Stimulated activated naive CD4-positive, alpha-beta T cell treated with Interleukin-2 at 50 U/mL for 16 hours (primary cell): ENCODE measurements around the gene CIRBP.
A peak's percentile ranks its signal among the peaks of the same experiment; 100 is the strongest.
"Not testable (repeated sequence)": the region's sequence is repeated elsewhere in the genome, so short reads cannot be mapped to it uniquely, and the experiment has no call there.

Experiments
- DNase-seq: peaks from one replicate; lab custom pipeline; 2025; lab: John Stamatoyannopoulos, UW

CIRBP gene

DNA sequence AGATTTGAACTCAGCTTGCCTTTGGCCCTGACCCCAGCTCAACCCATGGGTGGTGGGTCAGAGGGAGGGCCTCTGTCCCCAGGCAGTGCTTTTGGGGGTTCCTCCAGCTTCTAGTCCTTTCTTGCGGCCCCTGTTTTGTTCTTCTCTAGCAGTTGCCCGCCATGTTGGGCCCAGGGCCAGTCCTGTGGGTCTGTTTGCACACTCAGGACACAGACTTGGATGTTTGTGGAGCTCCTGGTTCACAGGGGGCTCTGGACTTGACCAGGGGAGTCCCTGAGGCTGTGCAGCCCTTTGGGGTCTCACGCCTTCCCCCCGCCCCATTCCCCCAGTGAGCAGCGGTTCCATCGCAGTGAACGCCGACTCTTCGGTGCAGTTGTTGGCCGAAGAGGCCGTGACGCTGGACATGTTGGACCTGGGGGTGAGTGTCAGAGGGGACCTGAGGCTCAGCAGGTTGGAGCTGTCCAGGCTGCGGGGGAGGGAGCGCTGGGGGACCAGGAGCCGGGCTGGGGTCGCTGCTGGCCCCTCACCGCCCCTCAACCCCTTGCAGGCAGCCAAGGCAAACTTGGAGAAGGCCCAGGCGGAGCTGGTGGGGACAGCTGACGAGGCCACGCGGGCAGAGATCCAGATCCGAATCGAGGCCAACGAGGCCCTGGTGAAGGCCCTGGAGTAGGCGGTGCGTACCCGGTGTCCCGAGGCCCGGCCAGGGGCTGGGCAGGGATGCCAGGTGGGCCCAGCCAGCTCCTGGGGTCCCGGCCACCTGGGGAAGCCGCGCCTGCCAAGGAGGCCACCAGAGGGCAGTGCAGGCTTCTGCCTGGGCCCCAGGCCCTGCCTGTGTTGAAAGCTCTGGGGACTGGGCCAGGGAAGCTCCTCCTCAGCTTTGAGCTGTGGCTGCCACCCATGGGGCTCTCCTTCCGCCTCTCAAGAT lies 25.1 kb upstream of the CIRBP start:
- DNase-seq: peak; percentile 79

GRCh38 chr19:1244693-1245451 lies 24.3 kb upstream of the CIRBP start:
- DNase-seq: peak; percentile 15

GRCh38 chr19:1245494-1246264 lies 23.5 kb upstream of the CIRBP start:
- no peak for DNase-seq

- not testable (repeated sequence) for DNase-seq
Observed at GRCh38 chr19:1246265-1247087, 22.7 kb upstream of the CIRBP start.

- no peak for DNase-seq
Observed at GRCh38 chr19:1247748-1248138, 21.4 kb upstream of the CIRBP start.

- DNase-seq: peak; percentile 63
Observed at GRCh38 chr19:1248139-1248785, 20.9 kb upstream of the CIRBP start, which contains the start of gene MIDN. Gene MIDN (plus strand): TSS chr19:1248583. CDS start chr19:1250297, 1,714 bp downstream.

DNA sequence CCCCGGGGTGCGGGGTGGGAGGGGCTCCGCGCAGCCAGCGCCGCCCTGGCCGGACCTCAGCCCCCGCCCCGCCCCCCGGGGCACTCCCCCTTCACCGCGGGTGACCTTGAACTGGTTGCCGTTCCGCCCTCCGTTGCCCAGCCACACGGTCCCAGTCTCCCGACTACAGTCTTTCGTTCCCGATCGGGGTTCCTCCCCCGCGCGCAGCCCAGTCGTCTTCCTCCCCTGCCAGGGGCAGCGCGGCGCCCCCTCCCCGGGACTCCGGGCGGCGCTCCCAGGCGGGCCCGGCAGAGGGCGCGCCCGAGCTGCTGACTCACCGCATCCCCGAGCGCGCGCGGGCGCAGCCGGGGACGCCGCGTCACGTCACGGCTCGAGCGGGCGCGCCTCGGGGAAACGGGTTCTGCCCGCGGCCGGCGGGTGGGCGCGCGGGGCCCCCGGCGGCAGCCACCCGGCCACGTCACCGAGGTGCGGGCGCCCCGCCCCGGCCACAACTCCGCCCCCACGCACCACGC lies 20.3 kb upstream of the CIRBP start:
- DNase-seq: peak; percentile 78

- peak; percentile 94 for DNase-seq
Observed at GRCh38 chr19:1249298-1249989, 19.7 kb upstream of the CIRBP start.

DNA sequence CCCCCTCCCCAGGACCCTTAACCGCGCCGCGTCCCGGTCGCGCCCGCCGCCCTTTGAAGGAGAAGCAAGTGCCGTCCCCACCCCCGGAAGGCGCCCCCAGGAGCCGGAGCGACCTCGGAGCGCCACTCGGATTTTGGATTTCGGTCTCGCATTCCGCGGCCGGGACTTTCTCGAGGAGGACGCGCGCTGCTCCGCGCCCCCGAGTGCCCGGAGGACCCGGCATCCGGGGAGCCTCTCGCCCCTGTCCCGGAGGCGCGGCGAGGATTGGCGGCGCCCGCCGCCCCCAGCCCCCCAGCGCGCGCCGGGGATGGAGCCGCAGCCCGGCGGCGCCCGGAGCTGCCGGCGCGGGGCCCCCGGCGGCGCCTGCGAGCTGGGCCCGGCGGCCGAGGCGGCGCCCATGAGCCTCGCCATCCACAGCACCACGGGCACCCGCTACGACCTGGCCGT lies 19.1 kb upstream of the CIRBP start:
- no peak for DNase-seq

DNA sequence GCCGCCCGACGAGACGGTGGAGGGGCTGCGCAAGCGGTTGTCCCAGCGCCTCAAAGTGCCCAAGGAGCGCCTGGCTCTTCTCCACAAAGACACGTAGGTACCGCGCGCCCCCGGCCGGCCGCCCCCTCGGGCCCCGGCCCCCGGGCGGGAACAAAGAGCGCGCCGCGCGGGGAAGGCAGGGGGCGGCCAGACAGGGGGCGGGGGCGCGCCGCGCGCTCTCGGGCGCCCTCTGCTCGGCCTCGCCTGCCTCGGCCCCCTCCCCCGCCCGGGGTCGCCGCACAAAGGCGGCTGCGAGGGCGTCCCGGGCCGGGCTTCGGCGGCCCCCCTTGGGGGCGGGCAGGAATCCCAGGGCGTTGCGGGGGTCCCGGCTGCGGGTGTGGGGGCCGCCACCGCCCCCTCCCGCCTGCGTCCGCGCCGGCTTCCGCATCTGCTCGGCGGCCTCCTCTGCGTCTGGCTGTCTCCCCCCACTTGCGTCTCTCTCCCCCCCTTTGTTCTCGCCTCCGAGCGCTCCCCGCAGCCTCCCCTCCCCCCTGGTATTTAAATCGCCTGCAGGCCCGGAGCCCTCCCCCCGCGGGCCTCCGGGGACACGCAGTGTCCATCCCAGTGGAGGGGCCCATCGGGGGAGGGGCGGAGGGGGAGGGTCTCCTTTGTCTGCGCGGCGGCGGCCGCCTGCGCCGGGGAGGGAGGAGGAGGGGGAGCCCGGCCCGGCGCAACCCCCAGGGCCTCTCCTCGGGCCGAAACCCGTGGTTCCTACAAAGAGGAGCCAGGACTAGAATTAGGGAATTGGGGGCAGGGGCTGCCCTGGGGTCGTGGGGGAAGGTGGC lies 18.5 kb upstream of the CIRBP start:
- peak; percentile 35 for DNase-seq

- DNase-seq: peak; percentile 62
Observed at GRCh38 chr19:1251330-1252220, 17.6 kb upstream of the CIRBP start.

DNA sequence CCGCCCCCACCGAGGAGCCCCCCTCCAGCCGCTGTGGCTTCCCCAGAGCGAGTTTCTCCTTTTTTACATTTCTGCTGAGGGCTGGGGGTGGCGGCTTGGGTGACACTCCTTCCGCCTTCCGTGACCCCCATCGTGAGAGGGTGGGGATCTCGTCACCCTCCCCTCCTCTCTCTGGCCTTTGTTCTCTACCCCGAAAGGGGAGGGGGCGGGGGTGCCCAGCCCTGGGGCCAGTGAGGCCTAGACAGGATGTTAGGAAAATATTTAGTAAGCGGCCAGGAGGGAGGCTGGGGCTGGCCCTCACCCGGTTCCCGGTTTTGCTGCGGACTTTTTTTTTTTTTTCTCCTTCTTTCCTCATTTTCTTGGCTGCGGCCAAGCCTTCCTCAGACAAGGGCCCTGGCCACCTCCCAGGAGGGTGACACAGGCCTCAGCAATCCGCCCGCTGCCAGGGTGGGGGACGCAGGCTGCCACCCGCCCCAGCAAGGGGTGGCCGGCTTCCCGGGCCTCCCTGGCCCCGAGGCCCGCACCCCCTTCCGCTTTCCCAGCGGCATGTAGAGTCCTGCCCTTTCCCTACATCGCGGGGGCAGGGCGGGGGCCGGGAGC lies 16.8 kb upstream of the CIRBP start:
- peak; percentile 49 for DNase-seq

DNA sequence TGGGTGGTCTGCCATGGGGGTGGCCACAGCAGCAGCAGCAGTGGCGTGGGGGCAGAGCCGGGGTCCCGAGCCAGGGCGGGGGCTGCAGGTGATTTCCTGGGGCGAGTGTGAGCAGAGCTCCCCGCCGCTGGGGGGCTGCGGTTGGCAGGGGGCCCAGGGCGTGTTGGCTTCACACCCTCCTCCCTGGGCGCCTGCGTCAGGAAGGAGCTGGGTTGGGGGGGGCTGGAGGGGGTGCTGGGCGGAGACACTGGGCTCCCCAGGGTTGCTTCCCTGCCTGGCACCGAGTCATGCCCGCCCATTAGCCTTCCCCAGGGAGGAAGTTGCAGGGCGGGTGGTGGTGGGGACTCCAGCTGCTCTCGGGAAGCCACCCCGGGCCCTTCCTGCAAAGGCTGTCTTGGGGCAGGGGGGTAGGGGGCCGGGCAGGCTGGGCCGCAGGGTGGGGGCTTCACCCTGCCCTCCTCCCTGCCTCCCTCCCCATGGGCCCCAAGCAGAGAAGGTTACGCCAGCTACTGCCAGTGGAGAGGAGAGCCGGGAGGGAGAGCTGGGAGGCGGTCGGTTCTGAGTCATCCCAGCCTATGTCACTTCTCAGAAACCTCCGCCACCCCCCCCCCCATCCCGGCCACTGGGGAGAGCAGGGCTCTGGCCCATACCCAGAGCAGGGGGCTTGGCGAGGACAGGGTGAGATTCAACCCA lies 16.2 kb upstream of the CIRBP start:
- DNase-seq: peak; percentile 77

GRCh38 chr19:1253514-1254080 lies 15.5 kb upstream of the CIRBP start:
- DNase-seq: no peak

DNA sequence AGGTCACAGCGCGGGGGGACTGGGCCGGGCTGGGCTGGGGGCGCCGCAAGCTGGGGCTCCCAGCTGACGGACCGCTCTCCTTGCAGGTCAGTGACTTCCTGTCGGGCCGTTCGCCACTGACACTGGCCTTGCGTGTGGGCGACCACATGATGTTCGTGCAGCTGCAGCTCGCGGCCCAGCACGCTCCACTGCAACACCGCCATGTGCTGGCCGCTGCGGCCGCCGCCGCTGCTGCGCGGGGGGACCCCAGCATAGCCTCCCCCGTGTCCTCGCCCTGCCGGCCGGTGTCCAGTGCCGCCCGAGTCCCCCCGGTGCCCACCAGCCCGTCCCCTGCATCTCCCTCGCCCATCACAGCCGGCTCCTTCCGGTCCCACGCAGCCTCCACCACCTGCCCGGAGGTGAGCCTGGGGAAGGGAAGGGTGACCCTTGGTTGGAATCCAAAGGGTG lies 15.0 kb upstream of the CIRBP start:
- DNase-seq: no peak

GRCh38 chr19:1254530-1255185 lies 14.5 kb upstream of the CIRBP start:
- no peak for DNase-seq
